Measurements from ENCODE around the gene SLC35G2.
"Not testable (repeated sequence)": the region's sequence is repeated elsewhere in the genome, so short reads cannot be mapped to it uniquely, and the experiment has no call there.

The SLC35G2 gene

DNA sequence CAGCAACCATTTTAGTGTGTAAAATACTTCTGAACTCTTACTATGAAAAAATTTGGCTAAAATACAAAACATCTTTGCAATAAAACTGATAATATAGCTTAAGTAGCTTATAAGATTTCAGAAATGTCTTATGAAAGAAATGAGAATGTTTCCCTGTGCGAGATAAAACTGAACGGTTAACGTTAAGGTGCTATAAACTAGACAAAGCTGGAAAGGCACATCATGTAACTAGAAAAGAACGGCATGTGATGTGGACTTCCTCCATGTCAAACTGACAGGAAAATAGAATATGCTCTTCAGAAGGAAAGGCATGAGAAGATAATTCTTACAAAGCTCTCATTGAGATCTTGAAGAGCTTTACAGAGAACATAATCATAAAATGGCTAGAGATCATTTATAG, 79.6 kb downstream of the SLC35G2 start:
- in situ Hi-C loops (cut with MboI; ENCODE audit: low sequenced_read_pairs, unreplicated experiment) = no loop called here
- TF ChIP-seq, protein P1, sequence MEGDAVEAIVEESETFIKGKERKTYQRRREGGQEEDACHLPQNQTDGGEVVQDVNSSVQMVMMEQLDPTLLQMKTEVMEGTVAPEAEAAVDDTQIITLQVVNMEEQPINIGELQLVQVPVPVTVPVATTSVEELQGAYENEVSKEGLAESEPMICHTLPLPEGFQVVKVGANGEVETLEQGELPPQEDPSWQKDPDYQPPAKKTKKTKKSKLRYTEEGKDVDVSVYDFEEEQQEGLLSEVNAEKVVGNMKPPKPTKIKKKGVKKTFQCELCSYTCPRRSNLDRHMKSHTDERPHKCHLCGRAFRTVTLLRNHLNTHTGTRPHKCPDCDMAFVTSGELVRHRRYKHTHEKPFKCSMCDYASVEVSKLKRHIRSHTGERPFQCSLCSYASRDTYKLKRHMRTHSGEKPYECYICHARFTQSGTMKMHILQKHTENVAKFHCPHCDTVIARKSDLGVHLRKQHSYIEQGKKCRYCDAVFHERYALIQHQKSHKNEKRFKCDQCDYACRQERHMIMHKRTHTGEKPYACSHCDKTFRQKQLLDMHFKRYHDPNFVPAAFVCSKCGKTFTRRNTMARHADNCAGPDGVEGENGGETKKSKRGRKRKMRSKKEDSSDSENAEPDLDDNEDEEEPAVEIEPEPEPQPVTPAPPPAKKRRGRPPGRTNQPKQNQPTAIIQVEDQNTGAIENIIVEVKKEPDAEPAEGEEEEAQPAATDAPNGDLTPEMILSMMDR (IDR thresholded peaks at IDR 0.05; ENCODE audit: borderline replicate concordance, control extremely low read depth, extremely low read depth, insufficient read depth, missing control alignments) = no peak
- no peak for DNase-seq (ENCODE audit: low spot score)

DNA sequence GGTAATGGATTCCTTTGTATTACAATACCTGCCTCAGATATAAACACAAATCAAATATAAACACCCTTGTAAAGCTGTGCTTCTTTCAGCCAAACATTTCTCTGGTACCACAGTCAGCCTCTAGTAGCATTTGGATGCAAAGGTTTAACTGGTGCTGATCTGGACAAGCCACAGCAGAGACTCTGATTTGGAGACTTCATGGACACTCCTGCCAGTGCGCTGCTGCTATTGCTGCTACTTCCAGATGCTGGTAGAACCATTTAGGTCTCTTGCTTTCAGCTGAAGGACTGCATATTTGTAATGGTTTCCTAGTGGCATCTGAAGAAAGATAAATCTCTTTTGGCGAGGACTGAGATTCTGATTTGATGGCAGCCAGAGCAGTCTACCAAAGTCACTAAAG, 80.0 kb downstream of the SLC35G2 start:
- no peak for DNase-seq (ENCODE audit: low spot score)
- in situ Hi-C loops (cut with MboI; ENCODE audit: low sequenced_read_pairs, unreplicated experiment) = no loop called here
- TF ChIP-seq, protein P1 (IDR thresholded peaks at IDR 0.05; ENCODE audit: borderline replicate concordance, control extremely low read depth, extremely low read depth, insufficient read depth, missing control alignments) = no peak

DNA sequence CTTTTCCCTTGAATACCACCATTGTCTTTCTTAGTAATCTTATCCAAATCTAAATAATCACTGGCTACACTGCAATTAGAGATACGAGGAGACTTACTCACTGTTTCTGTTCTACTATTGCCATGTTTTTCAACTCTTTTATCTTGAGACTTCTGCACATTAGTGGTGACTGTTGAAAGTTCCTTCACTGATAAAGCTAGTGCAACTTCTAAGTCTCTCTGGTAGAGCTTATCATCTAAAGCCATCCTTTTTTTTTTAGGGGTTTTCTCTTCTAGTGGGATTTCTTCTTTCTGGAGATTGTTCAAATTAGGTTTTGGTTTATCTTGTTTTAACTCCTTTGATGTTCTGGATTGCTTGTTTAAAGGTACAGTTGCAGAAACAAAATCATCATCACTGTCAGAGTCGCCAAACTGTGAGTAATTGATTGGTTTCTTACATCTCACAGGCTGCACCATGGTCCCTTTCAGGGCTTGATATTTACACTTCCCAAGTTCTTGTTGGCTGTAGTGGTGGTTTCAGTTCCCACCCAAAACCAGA, 80.8 kb downstream of the SLC35G2 start:
- in situ Hi-C loops (cut with MboI; ENCODE audit: low sequenced_read_pairs, unreplicated experiment) = no loop called here
- TF ChIP-seq, protein P1 (IDR thresholded peaks at IDR 0.05; ENCODE audit: borderline replicate concordance, control extremely low read depth, extremely low read depth, insufficient read depth, missing control alignments) = no peak
- DNase-seq (ENCODE audit: low spot score) = no peak

DNA sequence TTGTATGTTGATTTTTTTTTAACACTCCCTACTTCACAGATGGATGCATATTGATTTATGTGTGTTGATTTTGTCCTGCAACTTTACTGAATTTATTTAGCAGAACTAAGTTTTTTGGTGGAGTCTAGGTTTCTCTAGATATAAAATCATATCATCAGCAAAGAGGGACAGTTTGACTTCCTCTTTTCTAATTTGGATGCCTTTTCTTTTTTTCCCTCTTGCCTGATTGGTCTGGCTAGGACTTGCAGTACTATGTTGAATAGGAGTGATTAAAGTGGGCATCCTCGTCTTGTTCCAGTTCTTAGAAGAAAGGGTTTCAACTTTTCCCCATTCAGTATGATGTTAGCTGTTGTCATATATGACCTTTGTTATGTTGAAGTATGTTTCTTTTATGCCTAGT, 81.8 kb downstream of the SLC35G2 start:
- in situ Hi-C loops (cut with MboI; ENCODE audit: low sequenced_read_pairs, unreplicated experiment); DNase-seq (ENCODE audit: low spot score): not testable (repeated sequence)

DNA sequence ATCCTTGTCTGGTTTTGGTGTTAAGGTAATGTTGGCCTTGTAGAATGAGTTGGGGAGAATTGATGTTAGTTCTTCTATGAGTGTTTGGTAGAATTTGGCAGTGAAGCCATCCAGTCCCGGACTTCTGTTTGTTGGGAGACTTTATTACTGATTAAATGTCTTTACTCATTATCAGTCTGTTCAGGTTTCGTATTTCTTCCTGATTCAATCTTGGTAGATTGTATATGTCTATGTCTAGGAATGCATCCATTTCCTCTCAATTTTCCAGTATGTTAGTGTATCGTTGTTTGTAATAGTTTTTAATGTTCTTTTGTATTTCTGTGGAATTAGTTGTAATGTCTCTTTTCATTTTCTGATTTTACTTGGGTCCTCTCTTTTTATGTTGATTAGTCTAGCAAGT, 82.5 kb downstream of the SLC35G2 start:
- in situ Hi-C loops (cut with MboI; ENCODE audit: low sequenced_read_pairs, unreplicated experiment) = no loop called here
- TF ChIP-seq, protein P1 (IDR thresholded peaks at IDR 0.05; ENCODE audit: borderline replicate concordance, control extremely low read depth, extremely low read depth, insufficient read depth, missing control alignments) = no peak
- no peak for DNase-seq (ENCODE audit: low spot score)

DNA sequence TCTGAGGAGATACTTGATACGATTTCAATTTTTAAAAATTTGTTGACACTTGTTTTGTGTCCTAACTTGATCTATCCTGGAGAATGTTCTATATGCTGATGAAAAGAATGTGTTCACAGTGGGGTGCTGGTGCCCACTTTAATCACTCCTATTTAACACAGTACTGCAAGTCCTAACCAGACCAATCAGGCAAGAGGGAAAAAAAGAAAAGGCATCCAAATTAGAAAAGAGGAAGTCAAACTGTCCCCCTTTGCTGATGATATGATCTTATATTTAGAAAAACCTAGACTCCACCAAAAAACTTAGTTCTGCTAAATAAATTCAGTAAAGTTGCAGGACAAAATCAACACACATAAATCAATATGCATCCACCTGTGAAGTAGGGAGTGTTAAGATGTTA, 83.6 kb downstream of the SLC35G2 start:
- DNase-seq (ENCODE audit: low spot score); in situ Hi-C loops (cut with MboI; ENCODE audit: low sequenced_read_pairs, unreplicated experiment): not testable (repeated sequence)

DNA sequence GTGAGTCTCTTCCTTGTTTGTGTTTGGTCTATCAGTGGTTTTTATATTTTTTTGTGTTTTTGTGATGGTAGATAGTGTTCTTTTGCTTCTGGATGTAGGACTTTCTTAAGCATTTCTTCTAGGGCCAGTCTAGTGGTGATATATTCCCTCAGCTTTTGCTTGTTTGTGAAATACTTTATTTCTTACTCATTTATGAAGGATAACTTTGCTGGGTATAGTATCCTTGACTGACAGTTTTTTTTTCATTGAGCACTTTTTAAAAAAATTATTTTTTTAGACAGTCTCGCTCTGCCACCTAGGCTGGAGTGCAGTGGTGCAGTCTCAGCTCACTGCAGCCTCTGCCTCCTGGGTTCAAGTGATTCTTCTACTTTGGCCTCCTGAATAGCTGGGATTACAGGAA, 85.0 kb downstream of the SLC35G2 start:
- DNase-seq (ENCODE audit: low spot score) = no peak
- TF ChIP-seq, protein P1 (IDR thresholded peaks at IDR 0.05; ENCODE audit: borderline replicate concordance, control extremely low read depth, extremely low read depth, insufficient read depth, missing control alignments) = no peak
- in situ Hi-C loops (cut with MboI; ENCODE audit: low sequenced_read_pairs, unreplicated experiment) = no loop called here

DNA sequence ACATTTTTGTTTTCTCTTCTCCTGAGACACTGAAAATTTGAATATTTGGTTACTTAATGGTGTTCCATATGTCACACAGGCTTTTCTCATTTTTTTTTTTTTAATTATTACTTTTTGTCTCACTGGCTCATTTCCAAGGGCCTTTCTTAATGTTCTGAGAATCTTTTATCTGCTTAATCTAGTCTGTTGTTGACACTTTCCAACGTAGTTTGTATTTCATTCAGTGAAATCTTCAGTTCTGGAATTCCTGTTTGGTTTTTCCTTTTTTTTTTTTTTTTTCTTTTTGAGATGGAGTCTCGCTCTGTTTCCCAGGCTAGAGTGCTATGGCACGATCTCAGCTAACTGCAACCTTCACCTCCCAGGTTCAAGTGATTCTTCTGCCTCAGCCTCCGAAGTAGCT, 85.8 kb downstream of the SLC35G2 start:
- in situ Hi-C loops (cut with MboI; ENCODE audit: low sequenced_read_pairs, unreplicated experiment) = no loop called here
- no peak for DNase-seq (ENCODE audit: low spot score)
- TF ChIP-seq, protein P1 (IDR thresholded peaks at IDR 0.05; ENCODE audit: borderline replicate concordance, control extremely low read depth, extremely low read depth, insufficient read depth, missing control alignments) = no peak
